Left ventricle myocardium inferior (tissue), 1 donor: ENCODE data around the gene FXR1. TPM values are rescaled to one million over a fixed set of nuclear protein-coding genes. Genes with fewer than 3 reads are reported as not detected.

Source experiments
- DNase-seq: peaks from one replicate; pipeline ENCODE4 v3.0.0-alpha.2; 2020
- H3K27ac ChIP-seq: fragments of 200-600 bp; replicated peaks from 2 replicates; pipeline ENCODE4 v1.8.0; 2021
- H3K27me3 ChIP-seq: fragments of 200-600 bp; 2 replicates; pipeline ENCODE4 v1.8.0; 2021; ENCODE audit warnings: low read depth
- H3K36me3 ChIP-seq: fragments of 200-600 bp; 2 replicates; pipeline ENCODE4 v1.8.0; 2021
- H3K4me1 ChIP-seq: fragments of 200-600 bp; 2 replicates; pipeline ENCODE4 v1.8.0; 2021
- H3K4me3 ChIP-seq: fragments of 200-600 bp; 2 replicates; pipeline ENCODE4 v1.8.0; 2021; ENCODE audit warnings: mild to moderate bottlenecking, moderate library complexity
- H3K9me3 ChIP-seq: fragments of 200-600 bp; replicated peaks from 2 replicates; pipeline ENCODE4 v1.8.0; 2021
- intact Hi-C: fragments of 100-400 bp; cut with micrococcal nuclease; formaldehyde crosslinking; loops from one replicate; pipeline ENCODE4 v1.11.0; 2022
- total RNA-seq: library from RNA; stranded (reverse); fragmentation: NEBNext Ultra II Directional; extraction: Animal tissue kit (Norgen Biotek cat#: 25700); gene quantifications from one replicate; pipeline ENCODE4 v1.2.1, GENCODE V29; 2021
- TF ChIP-seq, protein P1 (sequence below): fragments of 200-600 bp; IDR thresholded peaks from 2 replicates; pipeline ENCODE4 v1.8.0; 2021; ENCODE audit warnings: antibody characterized with exemption, mild to moderate bottlenecking, borderline replicate concordance
- donor health status: DM: no; HTN: yes; CAD: no; lungs with severe emphysema.

The FXR1 gene
- total RNA-seq, 1 donor from 2014 or later, result 276 TPM

DNA sequence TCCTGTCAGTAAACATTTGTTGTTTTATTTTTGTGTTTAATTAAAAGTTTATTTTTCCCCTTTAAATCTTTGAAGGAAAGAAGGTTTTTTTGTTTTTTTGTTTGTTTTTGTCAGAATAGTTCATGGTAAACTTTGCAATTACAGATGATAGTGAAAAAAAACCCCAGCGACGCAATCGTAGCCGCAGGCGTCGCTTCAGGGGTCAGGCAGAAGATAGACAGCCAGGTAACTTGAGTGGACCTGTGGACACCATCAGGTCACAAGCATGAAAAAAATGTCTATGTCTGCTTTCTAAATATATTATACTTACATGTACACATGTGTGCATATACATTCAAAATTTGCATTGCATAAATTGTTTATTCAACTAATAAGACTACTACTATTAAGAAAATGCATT, 58.5 kb downstream of the FXR1 start:
- TF ChIP-seq, protein P1, sequence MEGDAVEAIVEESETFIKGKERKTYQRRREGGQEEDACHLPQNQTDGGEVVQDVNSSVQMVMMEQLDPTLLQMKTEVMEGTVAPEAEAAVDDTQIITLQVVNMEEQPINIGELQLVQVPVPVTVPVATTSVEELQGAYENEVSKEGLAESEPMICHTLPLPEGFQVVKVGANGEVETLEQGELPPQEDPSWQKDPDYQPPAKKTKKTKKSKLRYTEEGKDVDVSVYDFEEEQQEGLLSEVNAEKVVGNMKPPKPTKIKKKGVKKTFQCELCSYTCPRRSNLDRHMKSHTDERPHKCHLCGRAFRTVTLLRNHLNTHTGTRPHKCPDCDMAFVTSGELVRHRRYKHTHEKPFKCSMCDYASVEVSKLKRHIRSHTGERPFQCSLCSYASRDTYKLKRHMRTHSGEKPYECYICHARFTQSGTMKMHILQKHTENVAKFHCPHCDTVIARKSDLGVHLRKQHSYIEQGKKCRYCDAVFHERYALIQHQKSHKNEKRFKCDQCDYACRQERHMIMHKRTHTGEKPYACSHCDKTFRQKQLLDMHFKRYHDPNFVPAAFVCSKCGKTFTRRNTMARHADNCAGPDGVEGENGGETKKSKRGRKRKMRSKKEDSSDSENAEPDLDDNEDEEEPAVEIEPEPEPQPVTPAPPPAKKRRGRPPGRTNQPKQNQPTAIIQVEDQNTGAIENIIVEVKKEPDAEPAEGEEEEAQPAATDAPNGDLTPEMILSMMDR, result no peak
- no peaks in the 10 kb centered on the region for H3K27me3 ChIP-seq
- DNase-seq, result no peak
- intact Hi-C loops, result no loop called here
- no peaks in the 10 kb centered on the region for H3K9me3 ChIP-seq
- H3K27ac ChIP-seq, result no peak overlapping the region
- peaks cover 9% of the 10 kb centered on the region for H3K4me1 ChIP-seq
- H3K4me3 ChIP-seq, result no peak overlapping the region
- peaks cover 77% of the 10 kb centered on the region for H3K36me3 ChIP-seq

DNA sequence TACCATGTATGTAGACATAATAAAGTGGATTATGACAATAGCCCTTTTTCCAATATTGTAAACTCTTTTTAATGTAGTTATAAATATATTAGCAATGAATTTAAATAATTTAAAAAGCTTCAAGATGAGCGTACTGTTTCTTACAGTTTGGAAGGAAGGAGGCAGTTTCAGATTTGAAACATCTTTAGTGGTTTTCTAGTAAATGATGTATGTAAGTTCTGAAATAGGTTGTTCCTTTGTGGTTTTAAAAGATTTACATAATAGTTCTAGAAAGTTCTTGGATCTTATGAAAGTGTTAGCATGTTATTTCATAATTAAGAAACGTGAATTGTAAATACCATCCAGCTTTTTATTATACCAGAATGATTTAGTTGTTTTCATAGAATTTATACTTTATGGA, 61.1 kb downstream of the FXR1 start:
- Histone ChIP-seq H3K4me1 (peaks cover 30% of the 10 kb centered on the region), H3K4me3 (no peak overlapping the region), H3K36me3 (peaks cover 79% of the 10 kb centered on the region), H3K9me3 (no peaks in the 10 kb centered on the region), H3K27me3 (no peaks in the 10 kb centered on the region), H3K27ac (no peak overlapping the region)
- TF ChIP-seq, protein P1, result no peak
- intact Hi-C loops, result no loop called here
- DNase-seq, result no peak

DNA sequence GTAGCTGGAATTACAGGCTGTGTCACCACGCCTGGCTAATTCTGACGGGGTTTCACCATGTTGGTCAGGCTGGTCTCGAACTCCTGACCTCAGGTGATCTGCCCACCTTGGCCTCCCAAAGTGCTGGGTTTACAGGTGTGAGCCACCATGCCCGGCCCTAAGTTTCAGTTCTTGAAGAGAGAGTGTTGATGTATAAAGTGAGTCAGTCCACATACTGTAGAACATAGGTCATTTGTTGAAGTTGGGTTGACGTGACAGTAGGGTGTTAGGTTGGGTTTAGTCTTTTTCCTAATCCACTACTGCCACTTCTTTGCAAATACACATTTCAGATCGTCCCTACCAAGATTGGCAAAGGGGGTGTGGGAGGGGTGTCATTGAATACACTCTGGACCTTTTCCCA, 61.8 kb downstream of the FXR1 start:
- TF ChIP-seq, protein P1, result no peak
- Histone ChIP-seq H3K27me3 (no peaks in the 10 kb centered on the region), H3K36me3 (peaks cover 79% of the 10 kb centered on the region), H3K4me1 (peaks cover 36% of the 10 kb centered on the region), H3K9me3 (no peaks in the 10 kb centered on the region), H3K27ac (peak overlapping the region; percentile 54), H3K4me3 (no peak overlapping the region)
- intact Hi-C loops, result no loop called here
- no peak for DNase-seq

DNA sequence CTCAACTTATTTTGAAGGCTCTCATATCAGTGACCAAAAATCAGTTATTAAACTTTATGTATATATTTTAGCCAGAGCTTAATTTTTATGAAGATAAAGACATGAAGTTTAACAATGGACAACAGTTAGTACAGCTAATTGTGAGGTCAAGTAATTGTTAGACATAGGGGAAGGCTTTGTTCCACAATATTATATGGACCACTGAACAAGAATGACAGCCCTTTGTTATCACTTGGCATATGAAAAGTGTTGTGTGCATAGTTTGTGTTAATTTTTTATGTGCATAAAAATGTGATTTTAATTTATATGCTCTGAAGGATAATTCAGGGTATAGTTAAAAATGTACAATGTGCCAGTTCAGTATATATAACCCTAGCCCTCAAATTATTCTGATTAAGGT, 65.0 kb downstream of the FXR1 start:
- H3K27ac ChIP-seq, result peak overlapping the region; percentile 54
- H3K27me3 ChIP-seq, result no peaks in the 10 kb centered on the region
- peaks cover 57% of the 10 kb centered on the region for H3K36me3 ChIP-seq
- intact Hi-C loops, result no loop called here
- H3K4me1 ChIP-seq, result peaks cover 64% of the 10 kb centered on the region
- no peaks in the 10 kb centered on the region for H3K9me3 ChIP-seq
- H3K4me3 ChIP-seq, result no peak overlapping the region
- TF ChIP-seq, protein P1, result no peak
- no peak for DNase-seq

DNA sequence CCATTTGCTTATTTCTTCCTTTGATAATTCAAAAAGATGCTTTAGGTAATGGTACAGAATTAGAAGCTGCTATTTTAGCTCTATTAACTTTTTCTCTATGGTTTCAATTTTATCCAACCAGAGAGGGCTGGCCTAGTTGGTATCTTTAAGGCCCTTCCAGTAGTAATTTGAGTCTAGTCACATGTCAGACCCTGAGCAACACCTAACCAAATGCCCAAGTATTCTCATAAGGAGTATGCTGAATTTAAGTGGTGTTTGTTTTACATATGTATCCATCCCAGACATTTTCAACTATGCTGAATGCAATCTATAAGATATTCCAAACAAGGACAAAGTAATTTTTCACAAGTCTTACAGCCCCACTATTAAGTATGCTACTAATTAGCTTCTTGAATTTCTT, 67.5 kb downstream of the FXR1 start:
- TF ChIP-seq, protein P1, result no peak
- H3K4me1 ChIP-seq, result peaks cover 70% of the 10 kb centered on the region
- H3K9me3 ChIP-seq, result no peaks in the 10 kb centered on the region
- no peak overlapping the region for H3K4me3 ChIP-seq
- H3K36me3 ChIP-seq, result peaks cover 60% of the 10 kb centered on the region
- intact Hi-C loops, result no loop called here
- H3K27me3 ChIP-seq, result no peaks in the 10 kb centered on the region
- H3K27ac ChIP-seq, result peak overlapping the region; percentile 73
- DNase-seq, result no peak

DNA sequence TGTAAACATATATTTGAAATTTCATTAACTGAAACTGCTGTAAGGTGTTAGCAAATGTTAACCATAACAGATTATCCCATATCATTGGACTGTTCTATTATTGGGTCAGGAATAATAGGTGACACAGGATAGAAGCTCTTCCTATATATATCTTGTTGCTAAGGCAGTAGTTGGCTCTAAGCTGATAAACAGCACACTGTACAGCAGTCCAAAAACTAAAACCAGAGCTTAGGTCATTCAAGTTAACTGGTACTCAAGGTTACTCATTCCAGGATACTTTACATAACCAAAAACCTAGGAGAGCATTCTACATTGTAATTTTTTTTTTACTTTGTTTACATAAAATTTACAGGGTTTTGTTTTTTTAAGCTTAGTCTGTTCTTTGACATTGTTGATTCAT, 68.1 kb downstream of the FXR1 start:
- Histone ChIP-seq H3K27ac (peak overlapping the region; percentile 73), H3K27me3 (no peaks in the 10 kb centered on the region), H3K9me3 (no peaks in the 10 kb centered on the region), H3K4me3 (no peak overlapping the region), H3K36me3 (peaks cover 65% of the 10 kb centered on the region), H3K4me1 (peaks cover 66% of the 10 kb centered on the region)
- DNase-seq, result no peak
- TF ChIP-seq, protein P1, result no peak
- intact Hi-C loops, result no loop called here
